HepG2 (cell line): ENCODE measurements around the gene FBXL12. TPM values are rescaled to one million over a fixed set of nuclear protein-coding genes. Genes with fewer than 3 reads are reported as not detected.

Experiments
- IRF2 ChIP-seq: IDR thresholded peaks from 2 replicates; pipeline ENCODE4 v1.6.1; 2018; ENCODE audit warnings: missing genetic modification reagents, missing compliant biosample characterization
- MTA3 ChIP-seq: sonication (generic); formaldehyde crosslinking; IDR thresholded peaks from 2 replicates; pipeline ENCODE4 v1.4.0; 2020; ENCODE audit warnings: missing genetic modification reagents
- U2AF2 ChIP-seq: fragments of 200-400 bp; formaldehyde crosslinking; IDR thresholded peaks from 2 replicates; pipeline ENCODE4 v1.6.1; 2017; ENCODE audit warnings: low read depth, mild to moderate bottlenecking, low read length
- ZNF678 ChIP-seq: sonication (generic); formaldehyde crosslinking; IDR thresholded peaks from 2 replicates; pipeline ENCODE4 v1.4.0; 2020; ENCODE audit warnings: mild to moderate bottlenecking, missing genetic modification reagents
- polyA plus RNA-seq, 8 experiments: library from polyadenylated mRNA; depleted of rRNA in 3 of 8; stranded (reverse) in 7 of 8; unstranded in 1 of 8; fragments of >200 nt; fragmentation: Illumina TruSeq in 4 of 8; extraction: Trizol in 4 of 8; gene quantifications; 2 replicates each; pipeline versions ENCODE4 v1.2.1 to v1.2.3, GENCODE V29; 2011 to 2016; ENCODE audit warnings: low read depth in 4 of 8, missing spikeins in 1 of 8, mixed read lengths in 1 of 8; ENCODE audit not compliant: insufficient read depth in 1 of 8
- total RNA-seq, 5 experiments: library from RNA; depleted of rRNA; stranded (reverse); fragments of >200 nt; fragmentation: Illumina TruSeq; extraction: Trizol; gene quantifications; 2 replicates each; pipeline ENCODE4 v1.2.3, GENCODE V29; 2016; ENCODE audit warnings: low read depth in 1 of 5
- TF ChIP-seq, protein P1 (sequence below): sonication (generic); formaldehyde crosslinking; IDR thresholded peaks from 2 replicates; pipeline ENCODE4 v1.8.0; 2022; ENCODE audit warnings: low read depth, missing genetic modification reagents
- TF ChIP-seq, protein P2 (sequence below): sonication (generic); formaldehyde crosslinking; IDR thresholded peaks from 2 replicates; pipeline ENCODE4 v1.4.0; 2020; ENCODE audit warnings: low read depth, mild to moderate bottlenecking, missing genetic modification reagents
- TF ChIP-seq, protein P3 (sequence below): IDR thresholded peaks from 2 replicates; pipeline ENCODE4 v1.6.1; 2016; ENCODE audit warnings: low read depth, missing genetic modification reagents, missing compliant biosample characterization
- TF ChIP-seq, protein P4 (sequence below), 2 experiments: sonication (generic) in 1 of 2; formaldehyde crosslinking in 1 of 2; IDR thresholded peaks; 2 replicates each; pipeline versions ENCODE4 v1.5.1 to v1.6.1; 2011 to 2020; ENCODE audit warnings: borderline replicate concordance in 1 of 2, low read depth in 1 of 2, low read length in 1 of 2, mild to moderate bottlenecking in 1 of 2, missing genetic modification reagents in 1 of 2, moderate library complexity in 1 of 2
- TF ChIP-seq, protein P5 (sequence below): sonication (generic); formaldehyde crosslinking; IDR thresholded peaks from 2 replicates; pipeline ENCODE4 v1.4.0; 2020; ENCODE audit warnings: mild to moderate bottlenecking, missing genetic modification reagents

Gene FBXL12
- total and polyA plus RNA-seq, 2 of the 13 experiments (the other 11 are each of a cell fraction or from before 2014, with no cell fraction given), result 20.4 to 23.1 TPM

DNA sequence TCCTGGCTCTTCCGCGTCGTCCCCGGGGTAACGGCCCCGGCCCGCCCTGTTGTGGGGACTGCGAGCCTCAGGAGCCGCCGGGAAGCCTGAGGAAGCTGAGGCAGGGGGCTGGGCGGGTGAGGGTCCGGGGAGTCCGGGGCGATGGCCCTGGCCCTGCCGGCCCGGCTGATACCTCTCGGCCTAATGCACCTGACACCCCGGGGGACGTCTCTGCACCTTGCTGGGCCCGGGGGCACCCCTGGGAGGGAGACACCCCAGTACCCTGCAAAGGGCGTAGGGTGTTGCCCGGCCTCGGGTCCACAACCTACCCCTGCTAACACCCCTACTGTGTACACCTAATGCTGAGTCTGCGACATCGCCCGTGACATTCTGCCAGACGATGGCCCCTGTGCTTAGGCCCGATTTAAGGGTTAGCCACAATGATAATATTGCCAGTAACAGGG, 16.6 kb upstream of the FBXL12 start (continued):
- TF ChIP-seq, protein P1, sequence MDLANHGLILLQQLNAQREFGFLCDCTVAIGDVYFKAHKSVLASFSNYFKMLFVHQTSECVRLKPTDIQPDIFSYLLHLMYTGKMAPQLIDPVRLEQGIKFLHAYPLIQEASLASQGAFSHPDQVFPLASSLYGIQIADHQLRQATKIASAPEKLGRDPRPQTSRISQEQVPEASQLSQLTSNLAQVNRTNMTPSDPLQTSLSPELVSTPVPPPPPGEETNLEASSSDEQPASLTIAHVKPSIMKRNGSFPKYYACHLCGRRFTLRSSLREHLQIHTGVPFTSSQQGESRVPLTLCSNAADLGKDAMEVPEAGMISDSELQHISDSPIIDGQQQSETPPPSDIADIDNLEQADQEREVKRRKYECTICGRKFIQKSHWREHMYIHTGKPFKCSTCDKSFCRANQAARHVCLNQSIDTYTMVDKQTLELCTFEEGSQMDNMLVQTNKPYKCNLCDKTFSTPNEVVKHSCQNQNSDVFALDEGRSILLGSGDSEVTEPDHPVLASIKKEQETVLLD (CRISPR knock-in tag), result no peak
- TF ChIP-seq, protein P2, sequence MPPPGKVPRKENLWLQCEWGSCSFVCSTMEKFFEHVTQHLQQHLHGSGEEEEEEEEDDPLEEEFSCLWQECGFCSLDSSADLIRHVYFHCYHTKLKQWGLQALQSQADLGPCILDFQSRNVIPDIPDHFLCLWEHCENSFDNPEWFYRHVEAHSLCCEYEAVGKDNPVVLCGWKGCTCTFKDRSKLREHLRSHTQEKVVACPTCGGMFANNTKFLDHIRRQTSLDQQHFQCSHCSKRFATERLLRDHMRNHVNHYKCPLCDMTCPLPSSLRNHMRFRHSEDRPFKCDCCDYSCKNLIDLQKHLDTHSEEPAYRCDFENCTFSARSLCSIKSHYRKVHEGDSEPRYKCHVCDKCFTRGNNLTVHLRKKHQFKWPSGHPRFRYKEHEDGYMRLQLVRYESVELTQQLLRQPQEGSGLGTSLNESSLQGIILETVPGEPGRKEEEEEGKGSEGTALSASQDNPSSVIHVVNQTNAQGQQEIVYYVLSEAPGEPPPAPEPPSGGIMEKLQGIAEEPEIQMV (CRISPR knock-in tag), result no peak
- 0 out of 2 replicates have a peak, but pooled peaks have one; percentile 42 for TF ChIP-seq ZNF678 (CRISPR knock-in tag)
- TF ChIP-seq, protein P3, sequence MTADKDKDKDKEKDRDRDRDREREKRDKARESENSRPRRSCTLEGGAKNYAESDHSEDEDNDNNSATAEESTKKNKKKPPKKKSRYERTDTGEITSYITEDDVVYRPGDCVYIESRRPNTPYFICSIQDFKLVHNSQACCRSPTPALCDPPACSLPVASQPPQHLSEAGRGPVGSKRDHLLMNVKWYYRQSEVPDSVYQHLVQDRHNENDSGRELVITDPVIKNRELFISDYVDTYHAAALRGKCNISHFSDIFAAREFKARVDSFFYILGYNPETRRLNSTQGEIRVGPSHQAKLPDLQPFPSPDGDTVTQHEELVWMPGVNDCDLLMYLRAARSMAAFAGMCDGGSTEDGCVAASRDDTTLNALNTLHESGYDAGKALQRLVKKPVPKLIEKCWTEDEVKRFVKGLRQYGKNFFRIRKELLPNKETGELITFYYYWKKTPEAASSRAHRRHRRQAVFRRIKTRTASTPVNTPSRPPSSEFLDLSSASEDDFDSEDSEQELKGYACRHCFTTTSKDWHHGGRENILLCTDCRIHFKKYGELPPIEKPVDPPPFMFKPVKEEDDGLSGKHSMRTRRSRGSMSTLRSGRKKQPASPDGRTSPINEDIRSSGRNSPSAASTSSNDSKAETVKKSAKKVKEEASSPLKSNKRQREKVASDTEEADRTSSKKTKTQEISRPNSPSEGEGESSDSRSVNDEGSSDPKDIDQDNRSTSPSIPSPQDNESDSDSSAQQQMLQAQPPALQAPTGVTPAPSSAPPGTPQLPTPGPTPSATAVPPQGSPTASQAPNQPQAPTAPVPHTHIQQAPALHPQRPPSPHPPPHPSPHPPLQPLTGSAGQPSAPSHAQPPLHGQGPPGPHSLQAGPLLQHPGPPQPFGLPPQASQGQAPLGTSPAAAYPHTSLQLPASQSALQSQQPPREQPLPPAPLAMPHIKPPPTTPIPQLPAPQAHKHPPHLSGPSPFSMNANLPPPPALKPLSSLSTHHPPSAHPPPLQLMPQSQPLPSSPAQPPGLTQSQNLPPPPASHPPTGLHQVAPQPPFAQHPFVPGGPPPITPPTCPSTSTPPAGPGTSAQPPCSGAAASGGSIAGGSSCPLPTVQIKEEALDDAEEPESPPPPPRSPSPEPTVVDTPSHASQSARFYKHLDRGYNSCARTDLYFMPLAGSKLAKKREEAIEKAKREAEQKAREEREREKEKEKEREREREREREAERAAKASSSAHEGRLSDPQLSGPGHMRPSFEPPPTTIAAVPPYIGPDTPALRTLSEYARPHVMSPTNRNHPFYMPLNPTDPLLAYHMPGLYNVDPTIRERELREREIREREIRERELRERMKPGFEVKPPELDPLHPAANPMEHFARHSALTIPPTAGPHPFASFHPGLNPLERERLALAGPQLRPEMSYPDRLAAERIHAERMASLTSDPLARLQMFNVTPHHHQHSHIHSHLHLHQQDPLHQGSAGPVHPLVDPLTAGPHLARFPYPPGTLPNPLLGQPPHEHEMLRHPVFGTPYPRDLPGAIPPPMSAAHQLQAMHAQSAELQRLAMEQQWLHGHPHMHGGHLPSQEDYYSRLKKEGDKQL (CRISPR knock-in tag), result no peak
- no peak for TF ChIP-seq MTA3 (CRISPR knock-in tag)
- TF ChIP-seq, protein P4, sequence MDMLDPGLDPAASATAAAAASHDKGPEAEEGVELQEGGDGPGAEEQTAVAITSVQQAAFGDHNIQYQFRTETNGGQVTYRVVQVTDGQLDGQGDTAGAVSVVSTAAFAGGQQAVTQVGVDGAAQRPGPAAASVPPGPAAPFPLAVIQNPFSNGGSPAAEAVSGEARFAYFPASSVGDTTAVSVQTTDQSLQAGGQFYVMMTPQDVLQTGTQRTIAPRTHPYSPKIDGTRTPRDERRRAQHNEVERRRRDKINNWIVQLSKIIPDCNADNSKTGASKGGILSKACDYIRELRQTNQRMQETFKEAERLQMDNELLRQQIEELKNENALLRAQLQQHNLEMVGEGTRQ (IDR thresholded peaks at IDR 0.05; ENCODE audit: low read depth, low read length), result no peak
- TF ChIP-seq, protein P4 (CRISPR knock-in tag; IDR thresholded peaks at IDR 0.05; ENCODE audit: borderline replicate concordance), result no peak
- no peak for TF ChIP-seq U2AF2
- no peak for TF ChIP-seq IRF2 (CRISPR knock-in tag)
- TF ChIP-seq, protein P5, sequence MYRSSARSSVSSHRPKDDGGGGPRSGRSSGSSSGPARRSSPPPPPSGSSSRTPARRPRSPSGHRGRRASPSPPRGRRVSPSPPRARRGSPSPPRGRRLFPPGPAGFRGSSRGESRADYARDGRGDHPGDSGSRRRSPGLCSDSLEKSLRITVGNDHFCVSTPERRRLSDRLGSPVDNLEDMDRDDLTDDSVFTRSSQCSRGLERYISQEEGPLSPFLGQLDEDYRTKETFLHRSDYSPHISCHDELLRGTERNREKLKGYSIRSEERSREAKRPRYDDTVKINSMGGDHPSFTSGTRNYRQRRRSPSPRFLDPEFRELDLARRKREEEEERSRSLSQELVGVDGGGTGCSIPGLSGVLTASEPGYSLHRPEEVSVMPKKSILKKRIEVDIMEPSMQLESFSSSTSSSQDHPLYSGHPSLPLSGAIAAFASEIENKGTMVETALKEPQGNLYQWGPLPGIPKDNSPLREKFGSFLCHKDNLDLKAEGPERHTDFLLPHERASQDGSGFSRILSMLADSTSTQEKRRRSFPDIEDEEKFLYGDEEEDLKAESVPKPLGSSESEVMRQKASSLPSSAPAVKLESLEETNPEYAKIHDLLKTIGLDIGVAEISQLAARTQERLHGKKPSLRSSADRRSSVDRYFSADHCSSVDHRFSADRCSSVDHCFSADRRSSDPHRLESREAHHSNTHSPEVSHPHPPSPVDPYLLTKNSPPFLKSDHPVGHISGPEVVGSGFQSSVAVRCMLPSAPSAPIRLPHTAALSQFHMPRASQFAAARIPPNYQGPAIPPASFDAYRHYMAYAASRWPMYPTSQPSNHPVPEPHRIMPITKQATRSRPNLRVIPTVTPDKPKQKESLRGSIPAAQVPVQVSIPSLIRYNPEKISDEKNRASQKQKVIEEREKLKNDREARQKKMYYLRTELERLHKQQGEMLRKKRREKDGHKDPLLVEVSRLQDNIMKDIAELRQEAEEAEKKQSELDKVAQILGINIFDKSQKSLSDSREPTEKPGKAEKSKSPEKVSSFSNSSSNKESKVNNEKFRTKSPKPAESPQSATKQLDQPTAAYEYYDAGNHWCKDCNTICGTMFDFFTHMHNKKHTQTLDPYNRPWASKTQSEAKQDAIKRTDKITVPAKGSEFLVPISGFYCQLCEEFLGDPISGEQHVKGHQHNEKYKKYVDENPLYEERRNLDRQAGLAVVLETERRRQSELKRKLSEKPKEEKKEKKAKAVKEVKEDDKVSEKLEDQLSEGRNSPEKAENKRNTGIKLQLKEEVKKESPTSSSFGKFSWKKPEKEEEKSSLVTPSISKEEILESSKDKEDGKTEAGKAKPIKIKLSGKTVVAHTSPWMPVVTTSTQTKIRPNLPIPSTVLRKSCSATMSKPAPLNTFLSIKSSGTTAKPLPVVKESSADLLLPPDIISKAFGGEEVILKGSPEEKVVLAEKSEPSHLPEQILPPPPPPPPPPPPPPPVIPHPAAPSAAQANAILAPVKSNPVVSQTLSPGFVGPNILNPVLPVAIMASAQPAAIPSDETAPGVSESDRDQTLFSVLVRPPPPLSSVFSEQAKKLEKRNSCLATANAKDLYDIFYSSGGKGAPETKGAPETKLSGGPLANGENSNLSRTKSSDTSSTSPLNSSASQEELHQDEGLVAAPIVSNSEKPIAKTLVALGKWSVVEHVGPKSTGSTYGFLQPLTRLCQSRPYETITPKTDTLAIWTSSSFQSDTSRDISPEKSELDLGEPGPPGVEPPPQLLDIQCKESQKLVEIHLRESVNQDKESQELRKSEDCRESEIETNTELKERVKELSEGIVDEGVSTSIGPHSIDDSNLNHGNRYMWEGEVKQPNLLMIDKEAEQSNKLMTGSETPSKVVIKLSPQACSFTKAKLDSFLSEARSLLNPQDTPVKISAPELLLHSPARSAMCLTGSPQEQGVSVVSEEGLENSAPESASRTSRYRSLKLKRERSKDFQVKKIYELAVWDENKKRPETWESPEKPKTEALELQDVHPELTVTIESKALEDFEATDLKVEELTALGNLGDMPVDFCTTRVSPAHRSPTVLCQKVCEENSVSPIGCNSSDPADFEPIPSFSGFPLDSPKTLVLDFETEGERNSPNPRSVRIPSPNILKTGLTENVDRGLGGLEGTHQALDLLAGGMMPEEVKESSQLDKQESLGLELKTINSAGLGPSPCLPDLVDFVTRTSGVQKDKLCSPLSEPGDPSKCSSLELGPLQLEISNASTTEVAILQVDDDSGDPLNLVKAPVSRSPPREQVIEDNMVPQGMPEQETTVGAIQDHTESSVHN (CRISPR knock-in tag), result peak; percentile 56; the same call in 1 of the 2 replicates
